GM10847 (cell line): Measurements from ENCODE around the gene DPM1.

Experiments
- POLR2A ChIP-seq: IDR thresholded peaks from 2 replicates; pipeline ENCODE4 v1.6.1; 2011; ENCODE audit not compliant: insufficient read length; ENCODE audit errors: extremely low read depth

Gene DPM1

DNA sequence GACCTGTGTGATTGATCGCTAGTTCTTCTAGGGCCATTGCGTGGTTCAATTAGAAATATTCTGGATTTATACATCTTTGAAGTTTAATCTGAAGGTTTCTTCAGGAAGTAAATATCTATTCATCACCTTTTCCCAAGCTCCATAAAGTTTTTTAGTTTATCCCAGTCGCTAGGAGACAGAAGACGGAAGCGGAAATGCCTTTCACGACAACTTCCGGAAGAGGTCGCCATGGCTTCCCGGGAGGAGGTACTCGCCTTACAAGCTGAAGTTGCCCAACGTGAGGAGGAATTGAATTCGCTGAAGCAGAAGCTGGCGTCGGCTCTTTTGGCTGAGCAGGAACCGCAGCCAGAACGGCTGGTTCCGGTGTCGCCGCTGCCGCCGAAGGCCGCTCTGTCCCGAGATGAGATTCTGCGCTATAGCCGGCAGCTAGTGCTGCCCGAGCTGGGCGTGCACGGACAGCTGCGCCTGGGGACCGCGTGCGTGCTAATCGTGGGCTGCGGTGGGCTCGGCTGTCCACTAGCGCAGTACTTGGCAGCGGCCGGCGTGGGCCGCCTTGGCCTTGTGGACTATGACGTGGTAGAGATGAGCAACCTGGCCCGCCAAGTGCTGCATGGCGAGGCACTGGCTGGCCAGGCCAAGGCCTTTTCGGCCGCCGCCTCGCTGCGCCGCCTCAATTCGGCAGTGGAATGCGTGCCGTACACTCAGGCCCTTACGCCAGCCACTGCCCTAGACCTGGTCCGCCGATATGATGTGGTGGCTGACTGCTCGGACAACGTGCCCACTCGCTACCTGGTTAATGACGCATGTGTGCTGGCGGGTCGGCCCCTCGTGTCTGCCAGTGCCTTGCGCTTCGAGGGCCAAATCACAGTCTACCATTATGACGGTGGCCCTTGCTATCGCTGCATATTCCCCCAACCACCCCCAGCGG lies 547 bp upstream of the DPM1 start, which contains the start of gene MOCS3:
Gene MOCS3 (plus strand): TSS at position 204 of the 928 bp plus-strand sequence. CDS start 25 bp downstream, at position 229.
- no peak for TF ChIP-seq POLR2A

DNA sequence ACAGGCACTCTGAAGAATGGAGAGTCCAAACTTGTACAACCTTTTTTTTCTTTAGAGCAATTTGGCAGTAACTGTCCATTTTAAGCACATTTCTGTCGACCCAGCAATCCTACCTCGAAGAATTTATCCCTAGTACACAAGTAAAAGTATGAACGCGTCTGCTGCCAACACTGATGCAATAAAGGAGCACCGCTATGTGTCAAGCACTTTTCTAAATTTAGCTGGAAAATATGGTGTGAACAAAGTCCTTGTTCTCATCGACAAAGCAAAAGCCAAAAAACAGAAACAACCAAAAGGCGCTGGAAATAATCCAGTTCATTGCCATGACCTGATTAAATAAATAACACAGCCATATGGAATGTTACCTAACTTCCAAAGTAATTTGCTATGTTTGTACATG lies 1.1 kb downstream of the DPM1 start:
- no peak for TF ChIP-seq POLR2A

DNA sequence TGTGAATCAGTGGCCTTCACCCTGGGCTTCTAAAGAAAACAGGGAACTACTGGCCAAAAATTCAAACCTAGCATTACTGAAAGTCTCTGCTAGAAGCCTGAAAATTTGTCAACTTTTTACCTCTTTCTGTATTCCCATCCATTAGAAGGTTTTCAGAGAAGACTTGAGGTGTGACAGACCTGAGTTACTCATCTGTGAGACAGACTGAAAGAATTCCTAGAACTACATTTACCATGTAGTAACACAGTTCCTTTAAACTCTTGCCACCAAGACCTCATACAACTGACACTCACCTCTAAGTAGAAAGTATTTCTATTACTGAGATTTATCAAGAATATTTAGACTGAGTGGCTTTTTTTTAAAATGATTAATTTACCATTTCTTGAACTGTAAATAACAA lies 4.5 kb downstream of the DPM1 start:
- TF ChIP-seq POLR2A, result no peak

DNA sequence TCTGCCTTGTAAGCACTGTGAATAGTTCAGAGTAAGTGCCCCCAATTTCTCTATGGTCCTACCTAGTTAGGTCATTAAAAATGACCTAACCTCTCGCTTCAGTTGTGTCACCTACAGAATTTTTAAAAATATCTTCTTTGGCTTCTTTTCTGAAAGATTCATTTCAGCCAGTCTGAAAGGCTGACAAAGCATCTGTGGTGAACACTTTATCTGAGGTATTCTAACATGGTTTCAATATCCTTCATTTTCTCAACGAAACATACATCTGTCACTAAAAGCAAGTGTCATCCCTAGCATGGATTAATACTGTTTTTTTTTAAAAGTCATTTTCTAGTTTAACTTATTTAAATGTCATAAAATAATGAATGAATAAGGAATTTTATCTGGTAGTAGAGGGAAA lies 5.1 kb downstream of the DPM1 start:
- no peak for TF ChIP-seq POLR2A

DNA sequence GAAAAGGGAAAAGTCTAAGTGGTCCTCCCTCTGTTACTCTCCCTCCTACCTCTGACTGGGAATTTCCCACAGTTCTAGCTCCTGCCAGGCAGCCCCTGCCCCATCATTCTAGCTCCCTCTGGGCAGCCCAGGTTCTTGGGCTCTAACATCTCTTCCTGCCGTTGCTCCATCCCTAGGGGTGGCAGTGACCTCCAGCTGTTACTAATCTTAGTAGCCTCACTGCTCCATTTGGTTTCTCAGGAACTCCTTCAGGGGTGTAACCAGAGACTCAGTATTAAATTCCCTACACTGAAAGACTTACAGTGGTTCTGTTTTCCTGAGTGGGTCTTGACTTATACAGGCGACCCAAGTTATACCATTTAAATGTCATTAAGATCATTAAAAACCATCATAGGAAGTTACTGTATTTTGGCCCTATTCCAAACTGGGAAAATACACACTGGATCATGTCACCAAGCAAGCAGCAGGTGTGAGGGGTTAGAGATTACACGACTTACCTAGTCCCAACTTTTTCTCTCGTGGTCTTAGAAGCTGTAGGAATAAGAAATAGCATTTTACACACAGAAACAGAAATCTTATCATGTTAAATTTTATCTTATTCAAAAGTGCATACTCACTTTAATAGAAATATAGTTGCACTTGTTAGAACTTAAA lies 10.1 kb downstream of the DPM1 start:
- TF ChIP-seq POLR2A, result no peak

DNA sequence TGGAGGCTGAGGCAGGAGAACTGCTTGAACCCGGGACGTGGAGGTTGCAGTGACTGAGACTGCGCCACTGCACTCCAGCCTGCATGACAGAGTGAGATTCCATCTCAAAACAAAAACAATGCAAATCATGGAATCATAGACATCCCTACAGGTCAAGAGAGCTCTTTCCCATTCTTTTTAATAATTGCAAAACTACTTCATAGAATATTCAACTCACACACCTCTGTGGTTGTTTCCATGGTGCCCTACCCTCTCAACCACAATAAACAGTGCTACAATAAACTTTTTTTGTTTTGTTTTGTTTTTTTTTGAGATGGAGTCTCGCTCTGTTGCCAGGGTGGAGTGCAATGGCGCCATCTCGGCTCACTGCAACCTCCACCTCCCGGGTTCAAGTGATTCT lies 15.3 kb downstream of the DPM1 start:
- no peak for TF ChIP-seq POLR2A

DNA sequence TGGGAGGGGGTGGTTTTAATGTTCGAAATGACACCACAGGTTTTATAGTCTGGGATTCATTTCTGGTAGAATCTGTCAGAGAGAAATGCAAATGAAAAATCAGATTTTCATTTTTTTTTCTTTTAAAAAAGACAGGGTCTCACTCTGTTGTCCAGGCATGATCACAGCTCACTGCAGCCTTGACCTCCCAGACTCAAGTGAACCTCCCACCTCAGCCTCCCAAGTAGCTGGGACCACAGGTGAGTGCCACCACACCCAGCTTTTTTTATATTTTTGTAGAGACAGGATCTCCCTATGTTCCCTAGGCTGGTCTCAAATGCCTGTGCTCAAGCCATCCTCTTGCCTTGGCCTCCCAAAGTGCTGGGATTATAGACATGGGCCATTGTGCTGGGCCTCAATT lies 24.7 kb downstream of the DPM1 start:
- TF ChIP-seq POLR2A, result no peak

DNA sequence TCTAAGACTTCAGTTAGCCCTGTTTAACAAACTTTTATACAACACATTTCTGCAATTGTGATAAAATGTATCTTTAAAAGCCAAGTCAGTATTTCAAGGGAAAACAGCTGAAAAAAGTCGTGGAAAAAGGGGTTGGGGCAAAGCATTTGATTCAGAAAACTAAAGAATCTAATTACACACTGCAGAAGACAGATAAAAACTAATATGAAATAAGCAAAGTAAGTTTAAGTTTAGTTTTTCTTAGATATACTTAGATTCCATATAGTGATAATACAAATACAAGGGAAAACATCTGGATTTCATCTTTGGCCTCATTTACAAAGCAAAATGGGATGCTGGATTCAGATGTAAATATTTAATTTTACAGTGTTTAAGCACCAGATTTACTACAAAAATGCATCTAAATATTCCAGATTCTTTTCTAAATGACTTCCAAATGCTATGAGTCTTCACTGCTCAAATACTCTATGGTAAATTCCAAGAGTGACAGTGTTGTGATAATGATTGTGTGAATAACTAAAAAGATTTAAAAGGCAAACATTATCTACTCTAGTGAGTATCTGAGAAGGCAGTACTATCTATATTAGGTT lies 25.5 kb downstream of the DPM1 start:
- no peak for TF ChIP-seq POLR2A

DNA sequence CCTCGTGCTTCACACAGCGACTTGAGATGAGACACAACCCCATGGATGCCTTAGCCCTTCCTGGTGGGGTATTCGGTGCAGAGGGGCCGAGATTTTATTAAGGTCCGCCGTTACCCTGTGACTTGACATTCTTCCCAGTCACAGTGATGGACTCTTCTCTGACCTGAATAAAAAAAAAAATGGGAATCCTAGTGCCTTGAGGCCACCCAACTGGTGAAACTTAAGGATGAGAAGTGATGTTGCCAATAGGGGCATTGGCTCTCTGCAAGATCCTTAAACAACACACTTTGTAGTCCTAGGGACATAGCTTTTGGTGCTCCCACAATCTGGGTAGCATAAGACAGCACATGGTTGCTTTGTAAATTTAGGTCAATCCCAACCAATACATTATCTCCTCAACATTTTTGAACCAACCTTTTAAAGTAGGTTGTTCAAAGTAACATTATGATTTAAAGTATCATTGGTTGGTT lies 26.3 kb downstream of the DPM1 start:
- TF ChIP-seq POLR2A, result no peak

DNA sequence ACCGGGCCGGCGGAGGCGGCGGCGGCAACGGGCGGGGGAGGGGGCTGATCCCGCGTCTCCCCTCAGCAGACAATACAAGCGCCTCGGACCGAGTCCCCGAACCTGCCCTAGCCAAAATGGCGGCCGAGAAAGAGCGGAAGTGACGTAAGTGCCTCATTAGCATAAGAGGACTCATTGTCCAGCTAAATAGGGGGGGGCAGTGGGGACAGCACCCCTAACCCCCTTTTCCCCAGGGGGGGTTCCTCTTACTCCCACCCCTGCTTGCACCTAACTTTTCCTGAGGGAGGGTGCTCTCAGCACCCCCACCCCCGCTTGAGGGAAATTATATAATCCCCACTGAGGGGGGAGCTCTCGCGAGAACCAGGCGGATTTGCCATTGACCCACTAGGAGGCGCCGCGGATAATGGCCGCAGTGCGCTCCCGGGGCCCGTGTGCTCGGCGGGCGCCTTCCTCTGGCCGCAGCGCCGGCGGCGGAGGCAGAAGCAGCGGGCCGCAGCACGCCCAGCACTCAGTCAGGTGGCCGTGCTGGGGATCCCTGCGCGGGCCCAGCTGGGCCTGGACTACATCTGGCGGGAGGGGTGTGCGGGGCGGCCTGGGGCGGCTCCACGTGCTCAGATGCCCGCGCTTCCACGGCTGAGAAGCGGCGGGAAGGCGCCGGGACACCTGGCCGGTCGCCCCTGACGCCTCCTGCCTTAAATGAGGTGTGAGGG lies 26.9 kb downstream of the DPM1 start, which contains the start of gene ADNP:
Gene ADNP (minus strand): TSS at position 132 of the 710 bp plus-strand sequence. CDS start 27,441 bp downstream, outside the sequence.
- peak; percentile 58 for TF ChIP-seq POLR2A

DNA sequence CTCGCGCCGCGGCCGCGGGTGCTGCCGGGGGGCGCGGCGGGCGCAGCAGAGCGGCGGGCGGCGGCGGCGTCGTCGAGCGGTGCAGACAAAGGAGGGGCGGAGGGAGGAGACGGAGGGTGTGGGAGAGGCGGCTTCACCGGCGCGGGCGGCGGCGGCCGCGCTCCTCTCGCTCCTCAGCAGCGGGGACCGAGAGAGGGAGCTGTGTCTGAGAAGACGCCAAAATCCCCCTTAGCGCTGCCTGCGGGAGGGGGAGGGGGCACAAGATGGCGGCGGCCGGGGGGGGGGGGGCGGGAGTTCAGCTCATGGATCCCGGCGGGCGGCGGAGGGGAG lies 27.4 kb downstream of the DPM1 start:
- peak; percentile 12 for TF ChIP-seq POLR2A

DNA sequence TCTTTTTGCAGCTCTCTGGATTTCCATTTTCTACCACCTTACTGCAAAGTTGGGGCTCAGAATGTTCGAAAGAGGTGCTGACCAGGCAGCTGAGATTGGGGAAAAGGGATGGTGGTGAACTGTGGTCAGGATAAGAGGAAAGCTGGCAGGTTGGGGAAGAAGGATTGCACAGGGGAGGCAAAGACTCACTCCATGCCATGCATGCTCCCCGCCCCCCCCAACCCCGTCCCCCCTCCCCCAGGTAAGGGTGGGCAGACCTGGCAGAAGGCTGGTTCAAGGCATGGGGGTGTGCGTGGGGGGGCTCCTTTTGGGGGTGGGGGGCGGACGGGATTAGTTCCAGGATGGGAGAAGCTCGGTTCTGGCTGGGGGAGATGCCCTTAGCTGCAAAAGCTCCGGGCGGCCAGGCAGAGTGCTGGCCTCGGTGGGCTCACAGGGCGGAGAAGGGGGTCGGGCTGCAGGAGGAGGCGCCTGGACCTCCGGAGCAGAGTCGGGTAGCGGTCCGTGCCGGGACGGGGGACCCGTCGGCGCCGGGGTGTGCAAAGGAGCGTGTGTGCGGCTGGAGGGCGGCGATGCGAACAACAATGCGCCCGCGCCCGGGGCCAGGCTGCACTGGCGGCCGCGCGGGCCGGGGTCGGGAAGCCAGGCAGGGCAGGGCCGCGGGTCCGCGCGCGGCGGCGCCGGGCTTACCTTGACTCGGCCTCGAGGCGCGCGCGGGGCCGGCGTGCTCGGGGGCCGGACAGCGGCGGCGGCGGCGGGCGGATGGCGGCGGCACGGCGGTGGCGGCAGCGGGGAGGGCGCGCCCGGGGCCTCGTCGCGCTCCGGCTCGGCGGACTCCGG lies 28.0 kb downstream of the DPM1 start:
- TF ChIP-seq POLR2A, result no peak

DNA sequence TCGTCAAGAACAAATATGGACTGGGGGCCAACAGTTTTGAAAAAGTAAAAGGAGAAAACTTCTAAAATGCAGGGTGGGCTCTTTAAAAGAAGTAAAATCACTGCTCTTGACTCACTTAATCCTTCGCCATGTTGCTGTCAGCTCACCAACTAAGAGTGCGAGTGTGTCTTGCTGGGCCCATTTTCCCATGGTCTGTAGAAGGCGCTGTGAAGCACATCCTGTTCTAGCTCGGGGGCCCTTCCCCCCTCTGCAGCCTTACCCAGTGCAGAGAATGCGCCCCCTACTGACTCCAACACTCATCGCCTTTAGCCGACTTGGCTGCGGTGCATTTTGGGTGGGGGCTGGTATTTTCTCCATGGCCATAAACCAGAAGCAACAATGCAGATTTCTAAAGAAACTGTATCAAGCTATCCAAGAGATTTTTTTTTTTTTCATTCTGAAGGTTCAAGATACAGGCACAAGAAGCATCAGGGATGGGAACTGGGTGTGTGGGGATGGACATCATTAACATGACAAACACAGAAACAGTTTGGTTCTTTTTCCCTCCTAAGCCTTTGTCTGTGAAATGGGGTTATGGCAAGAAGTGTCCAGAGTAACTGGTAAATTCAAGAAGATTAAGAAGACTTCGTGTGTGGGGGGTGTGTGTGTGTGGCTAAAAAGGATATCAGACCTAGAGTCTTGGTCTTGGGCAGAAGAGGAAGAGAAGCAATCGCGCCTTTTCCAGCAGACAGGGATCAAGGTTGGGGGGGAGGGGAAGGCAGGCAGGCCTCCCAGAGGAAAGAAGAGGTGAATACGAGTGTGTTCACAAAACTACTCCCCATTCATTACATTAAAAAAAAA lies 28.8 kb downstream of the DPM1 start:
- no peak for TF ChIP-seq POLR2A
